ENCODE measurements around the gene PTH2R. TPM values are rescaled to one million over a fixed set of nuclear protein-coding genes. Genes with fewer than 3 reads are reported as not detected.

Gene PTH2R
- total and polyA plus RNA-seq, 2 of the 13 experiments (the other 11 are each of a cell fraction or from before 2014, with no cell fraction given): 0.04 TPM; not detected in 1

GRCh38 chr2:208440716-208441115, 34.1 kb downstream of the PTH2R start:
- ATAC-seq: no peak; the same call in 2 of the 3 replicates

More at GRCh38 chr2:208440716-208441115, 34.1 kb downstream of the PTH2R start:
- Histone ChIP-seq H3K27ac (ENCODE audit: extremely low read length, insufficient read depth, low read length) (no peak overlapping the region), H3K9ac (ENCODE audit: insufficient read depth, low read depth, low read length) (no peak overlapping the region), H3K4me1 (ENCODE audit: insufficient read depth, low read length) (no peaks in the 10 kb centered on the region), H3K27me3 (ENCODE audit: control insufficient read depth in 1 of 2, insufficient read depth in 2 of 2, low read length in 2 of 2) (no peaks in the 10 kb centered on the region), H4K20me1 (ENCODE audit: insufficient read depth, low read length) (no peaks in the 10 kb centered on the region), H3K9me3 (ENCODE audit: low read length) (no peaks in the 10 kb centered on the region), H3K36me3 (replicated peaks in 1 of 2; ENCODE audit: control insufficient read depth in 1 of 2, insufficient read depth in 2 of 2, low read length in 2 of 2) (no peaks in the 10 kb centered on the region), H3K4me2 (ENCODE audit: low read depth, low read length) (no peak overlapping the region), H3K79me2 (ENCODE audit: insufficient read depth, low read length) (no peaks in the 10 kb centered on the region), H2AFZ (ENCODE audit: low read length) (no peak overlapping the region), H3K4me3 (replicated peaks in 1 of 3; ENCODE audit: insufficient read depth in 1 of 3, low read depth in 2 of 3, low read length in 3 of 3) (no peak overlapping the region)
- DNase-seq (ENCODE audit: low spot score): no peak
- intact Hi-C loops (cut with micrococcal nuclease; ENCODE audit: unreplicated experiment): no loop called here
- POLR2A ChIA-PET: no interaction called here
- TF ChIP-seq STAG1 (CRISPR knock-in tag; IDR thresholded peaks at IDR 0.05) (no peak), CHD2 (IDR thresholded peaks at IDR 0.05; ENCODE audit: low read depth, low read length) (no peak), SRY (CRISPR knock-in tag; IDR thresholded peaks at IDR 0.05) (no peak), BATF2 (CRISPR knock-in tag; IDR thresholded peaks at IDR 0.05) (no peak), SIN3A (IDR thresholded peaks at IDR 0.05; ENCODE audit: borderline replicate concordance, low read depth, low read length) (no peak), ZNF180 (CRISPR knock-in tag; IDR thresholded peaks at IDR 0.05; ENCODE audit: borderline replicate concordance, low read depth) (no peak), ARNT (IDR thresholded peaks at IDR 0.05) (no peak), HDAC2 (CRISPR knock-in tag; IDR thresholded peaks at IDR 0.05) (no peak), PATZ1 (CRISPR knock-in tag; IDR thresholded peaks at IDR 0.05) (no peak), ZBTB2 (CRISPR knock-in tag; IDR thresholded peaks at IDR 0.05; ENCODE audit: low read depth) (no peak), MEF2D (CRISPR knock-in tag; IDR thresholded peaks at IDR 0.05) (no peak), GABPA (IDR thresholded peaks at IDR 0.05; ENCODE audit: low read depth, low read length) (no peak), GABPA (CRISPR knock-in tag; IDR thresholded peaks at IDR 0.05; ENCODE audit: low read depth) (no peak), MED8 (CRISPR knock-in tag; IDR thresholded peaks at IDR 0.05; ENCODE audit: insufficient replicate concordance) (no peak), AGO1 (IDR thresholded peaks at IDR 0.05; ENCODE audit: low read depth, low read length, poor library complexity, severe bottlenecking) (no peak)
- in situ Hi-C loops (cut with HindIII; ENCODE audit: extremely low pct_ligation_motif_present, low pct_unique_long_range_greater_than_20kb): no loop called here
- CTCF ChIA-PET (ENCODE audit: low intra/inter-chr PET ratio, low total read pairs): no interaction called here
- 21% methylated on average over 2 of the region's 2 CpGs for WGBS (ENCODE audit: low lambda C conversion rate)
- no TSS peak for BruUV-seq (replicated peaks)
- FAIRE-seq: no peak

All from HepG2 (cell line).